ENCODE results near the gene PITPNC1. TPM values are rescaled to one million over a fixed set of nuclear protein-coding genes. Genes with fewer than 3 reads are reported as not detected.

The PITPNC1 gene
- total RNA-seq, 1 experiment from 2014 or later, result 40.1 TPM

DNA sequence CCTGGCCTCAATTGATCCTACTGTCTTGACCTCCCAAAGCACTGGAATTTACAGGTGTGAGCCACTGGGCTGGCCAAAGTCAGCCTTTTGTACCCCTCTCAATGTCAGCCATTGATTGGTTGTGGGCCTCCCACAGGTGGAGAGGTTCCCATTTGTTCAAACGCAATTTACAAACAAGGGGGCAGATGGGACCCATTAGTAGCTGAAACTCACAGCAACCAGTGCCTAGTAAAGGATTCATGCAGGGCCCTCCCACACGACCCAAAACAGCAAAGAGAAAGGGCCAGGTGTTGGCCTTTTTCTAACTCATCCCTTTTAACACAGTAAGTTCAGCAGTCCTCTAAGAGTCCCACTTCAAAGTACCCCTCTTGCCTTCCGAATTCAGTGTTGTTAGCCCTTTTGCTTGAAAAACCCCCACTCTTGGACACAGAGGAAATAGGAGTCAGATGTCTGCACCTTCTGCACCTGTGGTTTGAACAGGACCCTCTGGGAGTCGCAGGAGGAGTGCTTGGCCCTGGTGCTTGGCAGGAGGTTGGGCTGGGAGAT is 89.2 kb downstream of the PITPNC1 start:
- TF ChIP-seq, protein P1, sequence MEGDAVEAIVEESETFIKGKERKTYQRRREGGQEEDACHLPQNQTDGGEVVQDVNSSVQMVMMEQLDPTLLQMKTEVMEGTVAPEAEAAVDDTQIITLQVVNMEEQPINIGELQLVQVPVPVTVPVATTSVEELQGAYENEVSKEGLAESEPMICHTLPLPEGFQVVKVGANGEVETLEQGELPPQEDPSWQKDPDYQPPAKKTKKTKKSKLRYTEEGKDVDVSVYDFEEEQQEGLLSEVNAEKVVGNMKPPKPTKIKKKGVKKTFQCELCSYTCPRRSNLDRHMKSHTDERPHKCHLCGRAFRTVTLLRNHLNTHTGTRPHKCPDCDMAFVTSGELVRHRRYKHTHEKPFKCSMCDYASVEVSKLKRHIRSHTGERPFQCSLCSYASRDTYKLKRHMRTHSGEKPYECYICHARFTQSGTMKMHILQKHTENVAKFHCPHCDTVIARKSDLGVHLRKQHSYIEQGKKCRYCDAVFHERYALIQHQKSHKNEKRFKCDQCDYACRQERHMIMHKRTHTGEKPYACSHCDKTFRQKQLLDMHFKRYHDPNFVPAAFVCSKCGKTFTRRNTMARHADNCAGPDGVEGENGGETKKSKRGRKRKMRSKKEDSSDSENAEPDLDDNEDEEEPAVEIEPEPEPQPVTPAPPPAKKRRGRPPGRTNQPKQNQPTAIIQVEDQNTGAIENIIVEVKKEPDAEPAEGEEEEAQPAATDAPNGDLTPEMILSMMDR (IDR thresholded peaks at IDR 0.05; ENCODE audit: unreplicated experiment), result no peak
- POLR2A ChIA-PET, result no interaction called here
- no peaks in the 10 kb centered on the region for H3K4me1 Mint-ChIP-seq (ENCODE audit: insufficient read depth, unreplicated experiment)
- no peaks in the 10 kb centered on the region for H3K36me3 Mint-ChIP-seq (ENCODE audit: insufficient read depth, unreplicated experiment)
- H3K4me3 Mint-ChIP-seq (ENCODE audit: unreplicated experiment), result no peak overlapping the region
- intact Hi-C loops (cut with micrococcal nuclease), result no loop called here
- no peak overlapping the region for H3K27ac Mint-ChIP-seq (ENCODE audit: low read depth, unreplicated experiment)
- H3K27me3 Mint-ChIP-seq (ENCODE audit: insufficient read depth, unreplicated experiment), result no peaks in the 10 kb centered on the region
- DNase-seq (ENCODE audit: unreplicated experiment), result no peak
- CTCF ChIA-PET, result interaction anchor here (1.2 to 2.8 kb wide), 2 partner anchors 9 to 88 kb away, joined by 6 to 13 read pairs; no protein-coding TSS in a partner anchor
- no peaks in the 10 kb centered on the region for H3K9me3 Mint-ChIP-seq (ENCODE audit: unreplicated experiment)
- no TSS peak for BruUV-seq (replicated peaks)

DNA sequence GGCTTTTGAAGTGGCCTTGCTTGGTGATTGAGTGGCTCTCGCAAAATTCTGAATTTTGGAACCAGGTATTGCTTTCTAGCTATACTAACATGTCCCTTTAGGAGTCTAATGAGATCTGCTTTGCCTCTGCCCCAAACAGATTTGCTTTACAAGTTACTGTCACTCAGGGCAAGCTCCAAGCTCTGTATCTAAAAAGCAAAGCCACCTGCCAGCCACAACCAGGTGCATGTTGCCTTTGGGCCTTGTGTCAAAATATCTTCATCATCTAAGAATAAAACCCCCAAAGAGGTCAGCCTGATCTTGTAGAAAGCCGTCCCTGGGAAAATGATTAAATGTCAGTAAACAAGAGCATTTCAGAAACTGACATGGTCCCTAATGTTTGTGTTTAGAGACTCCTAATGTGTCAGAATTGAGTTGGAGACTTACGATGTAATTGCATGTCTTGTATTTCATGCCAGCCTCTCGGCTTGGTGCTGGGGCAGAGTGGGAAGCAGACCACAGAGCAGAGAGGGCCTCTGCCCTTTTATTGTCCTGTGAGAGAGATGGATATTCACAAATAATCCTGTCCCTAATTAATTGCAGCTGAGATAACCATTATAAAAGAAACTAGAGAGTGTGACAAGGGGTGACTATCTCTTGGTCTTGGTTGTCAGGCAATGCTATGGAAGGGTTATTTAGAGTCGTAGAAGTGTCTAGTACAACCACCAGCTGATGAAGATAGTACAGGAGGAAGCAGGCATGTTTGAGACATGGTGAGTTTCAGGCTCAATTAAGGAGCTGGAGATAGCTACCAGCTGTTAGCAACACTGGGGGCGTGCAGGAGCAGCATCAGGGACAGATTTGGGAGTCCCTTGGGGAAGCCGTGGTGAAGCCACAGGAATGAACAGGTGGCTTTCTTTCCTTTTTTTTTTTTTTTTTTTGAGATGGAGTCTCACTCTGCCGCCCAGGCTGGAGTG is 90.7 kb downstream of the PITPNC1 start:
- Mint-ChIP-seq H3K4me1 (ENCODE audit: insufficient read depth, unreplicated experiment) (no peaks in the 10 kb centered on the region), H3K9me3 (ENCODE audit: unreplicated experiment) (no peaks in the 10 kb centered on the region), H3K36me3 (ENCODE audit: insufficient read depth, unreplicated experiment) (no peaks in the 10 kb centered on the region), H3K4me3 (ENCODE audit: unreplicated experiment) (no peak overlapping the region), H3K27me3 (ENCODE audit: insufficient read depth, unreplicated experiment) (no peaks in the 10 kb centered on the region), H3K27ac (ENCODE audit: low read depth, unreplicated experiment) (no peak overlapping the region)
- intact Hi-C loops (cut with micrococcal nuclease), result no loop called here
- TF ChIP-seq, protein P1 (IDR thresholded peaks at IDR 0.05; ENCODE audit: unreplicated experiment), result no peak
- DNase-seq (ENCODE audit: unreplicated experiment), result no peak
- no TSS peak for BruUV-seq (replicated peaks)
- ChIA-PET POLR2A (no interaction called here), CTCF (interaction anchor here (0.6 to 1.3 kb wide), 6 partner anchors 8 to 222 kb away, joined by 3 to 5 read pairs (median 4); no protein-coding TSS in a partner anchor)

DNA sequence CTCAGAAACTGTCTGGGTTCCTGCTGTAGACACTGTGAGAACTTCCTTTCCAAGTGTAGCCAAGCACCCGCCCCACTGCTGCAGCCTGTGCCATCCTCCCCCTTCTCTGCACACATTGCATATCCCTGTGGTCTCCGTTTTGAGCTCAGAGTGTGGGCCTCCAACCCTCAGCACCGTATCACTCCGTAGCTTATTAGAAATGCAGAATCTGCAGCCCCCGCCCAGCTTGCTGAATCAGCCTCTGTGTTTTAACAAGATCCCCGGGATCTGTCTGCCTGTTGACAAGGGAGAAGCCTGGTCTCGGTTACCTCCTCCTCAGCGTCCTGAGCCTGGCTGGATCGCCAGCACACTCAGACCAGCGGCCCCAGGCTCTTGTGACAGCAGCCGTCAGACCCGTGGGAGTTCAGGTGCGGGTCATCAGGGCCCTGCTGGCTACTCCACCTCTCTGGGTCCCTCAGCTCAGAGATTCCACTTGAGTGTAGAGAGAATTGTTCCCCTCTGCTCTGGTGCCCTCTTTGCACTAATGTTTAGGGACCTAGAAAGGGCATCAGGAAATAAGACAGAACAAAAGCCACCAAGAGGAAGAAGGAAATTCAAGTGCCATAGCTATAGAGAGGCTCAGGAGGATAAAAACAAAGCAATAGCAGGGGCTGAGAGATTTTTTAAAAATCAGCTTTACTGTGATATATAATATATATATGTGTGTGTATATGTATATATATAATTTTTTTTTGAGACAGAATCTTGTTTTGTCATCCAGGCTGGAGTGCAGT is 92.3 kb downstream of the PITPNC1 start:
- no TSS peak for BruUV-seq (replicated peaks)
- ChIA-PET CTCF (interaction anchor here (0.5 to 1.4 kb wide), 5 partner anchors 8 to 879 kb away, joined by 3 to 8 read pairs (median 4); no protein-coding TSS in a partner anchor), POLR2A (interaction anchor here (0.6 kb wide), 1 partner anchor 15 kb away, joined by 3 read pairs; no protein-coding TSS in a partner anchor)
- H3K36me3 Mint-ChIP-seq (ENCODE audit: insufficient read depth, unreplicated experiment), result no peaks in the 10 kb centered on the region
- TF ChIP-seq, protein P1 (IDR thresholded peaks at IDR 0.05; ENCODE audit: unreplicated experiment), result no peak
- no peaks in the 10 kb centered on the region for H3K27me3 Mint-ChIP-seq (ENCODE audit: insufficient read depth, unreplicated experiment)
- H3K27ac Mint-ChIP-seq (ENCODE audit: low read depth, unreplicated experiment), result peak overlapping the region; percentile 61
- H3K4me1 Mint-ChIP-seq (ENCODE audit: insufficient read depth, unreplicated experiment), result peaks cover 5% of the 10 kb centered on the region
- H3K4me3 Mint-ChIP-seq (ENCODE audit: unreplicated experiment), result no peak overlapping the region
- intact Hi-C loops (cut with micrococcal nuclease), result no loop called here
- H3K9me3 Mint-ChIP-seq (ENCODE audit: unreplicated experiment), result no peaks in the 10 kb centered on the region
- DNase-seq (ENCODE audit: unreplicated experiment), result no peak

Measured in MCF 10A (cell line).